Activated gamma-delta T cell (primary cell): ENCODE data around the gene MRPS6.
A peak's percentile ranks its signal among the peaks of the same experiment; 100 is the strongest.

Experiments
- DNase-seq: peaks from one replicate; lab custom pipeline; 2025; lab: John Stamatoyannopoulos, UW
- total RNA-seq, 2 donors: gene quantifications; one replicate each; lab custom pipeline; 2026; lab: John Stamatoyannopoulos, UW

The MRPS6 gene
- total RNA-seq, result 49.1 to 63.6 reads per million in 2 donors

DNA sequence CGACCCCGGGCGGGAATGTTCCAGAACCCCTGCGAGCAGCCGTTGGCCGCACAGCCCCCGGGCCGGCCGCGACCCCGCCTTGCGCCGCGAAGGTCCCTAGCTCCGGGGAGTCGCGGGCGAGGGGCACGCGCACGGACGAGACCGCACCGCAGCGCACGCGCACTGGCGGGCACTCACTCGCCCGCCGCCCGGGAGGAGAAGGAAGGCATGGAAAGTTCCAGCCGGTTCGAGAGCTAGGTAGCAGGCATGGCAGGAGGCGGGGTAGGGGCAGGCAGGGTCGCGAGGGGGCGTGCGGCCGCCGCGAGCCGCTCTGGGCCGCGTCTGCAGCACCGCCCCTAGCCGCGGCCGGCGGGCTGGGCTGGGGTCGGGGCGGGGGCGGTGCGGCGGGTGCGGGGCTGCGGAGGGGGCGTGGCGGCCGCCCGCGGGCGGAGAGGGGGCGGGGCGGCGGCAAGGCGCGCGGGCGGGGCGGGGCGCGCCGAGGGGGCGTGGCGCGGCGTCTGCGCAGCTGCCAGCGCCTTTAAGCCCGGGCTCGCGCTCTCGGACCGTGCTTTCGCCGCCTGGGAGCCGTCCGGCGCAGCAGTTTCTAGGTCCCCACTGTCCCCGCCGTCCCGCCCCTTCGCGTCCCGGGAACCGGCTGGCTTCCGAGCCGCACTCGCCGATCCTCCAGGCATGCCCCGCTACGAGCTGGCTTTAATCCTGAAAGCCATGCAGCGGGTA is at the start of gene MRPS6, which contains the start of gene SLC5A3:
Gene MRPS6 (plus strand): TSS at position 547 of the 717 bp plus-strand sequence. CDS start 123 bp downstream, at position 670.
Gene SLC5A3 (plus strand): TSS at position 547 of the 717 bp plus-strand sequence. CDS start 21,621 bp downstream, outside the sequence.
- DNase-seq, result peak; percentile 68

DNA sequence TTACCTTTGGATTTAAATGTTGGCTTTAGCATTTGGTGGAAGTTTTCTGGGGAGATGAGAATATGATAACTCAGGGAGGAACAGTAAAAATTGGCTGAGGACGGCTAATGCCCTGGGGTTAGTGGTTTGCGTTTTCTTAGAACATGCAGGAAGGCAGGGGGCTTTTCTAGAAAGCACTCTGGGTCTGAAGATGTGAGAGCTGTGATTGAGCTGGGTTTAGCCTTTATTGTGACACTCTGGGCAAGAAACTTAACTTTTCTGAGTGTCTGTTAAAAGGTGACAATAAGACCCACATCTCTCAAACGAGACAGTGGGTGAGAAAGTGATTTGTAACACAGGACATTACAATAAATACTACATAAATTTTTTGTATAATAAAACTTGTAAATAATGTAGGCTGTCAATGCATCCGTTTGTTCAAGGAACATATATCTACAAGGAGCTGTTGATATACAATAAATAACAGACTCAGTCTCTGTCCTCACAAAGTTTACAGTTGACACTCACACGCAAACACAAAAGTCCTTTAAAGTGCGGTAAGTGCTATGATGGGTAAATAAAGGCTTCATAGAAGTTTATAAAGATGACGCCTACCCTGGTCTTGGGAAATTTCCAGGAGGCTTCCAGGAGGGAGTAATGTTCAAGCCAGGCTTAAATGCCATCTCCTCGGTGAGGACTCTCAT is 49.5 kb upstream of the MRPS6 start:
- no peak for DNase-seq

DNA sequence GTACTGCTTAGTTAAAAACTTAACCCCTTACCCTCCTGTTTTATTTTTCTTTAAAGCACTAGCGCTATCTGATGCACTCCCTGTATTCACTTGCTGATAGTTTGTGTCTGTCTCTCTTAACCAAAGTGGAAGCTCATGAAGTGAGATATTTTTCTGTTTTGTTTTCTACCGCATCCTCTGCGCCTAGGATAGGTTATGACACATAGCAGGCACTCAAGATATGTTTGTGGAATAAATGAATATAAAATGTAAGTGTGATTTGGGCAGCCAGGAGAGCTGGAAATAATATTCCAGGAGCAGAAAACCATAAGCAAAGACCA is 49.0 kb upstream of the MRPS6 start:
- no peak for DNase-seq

DNA sequence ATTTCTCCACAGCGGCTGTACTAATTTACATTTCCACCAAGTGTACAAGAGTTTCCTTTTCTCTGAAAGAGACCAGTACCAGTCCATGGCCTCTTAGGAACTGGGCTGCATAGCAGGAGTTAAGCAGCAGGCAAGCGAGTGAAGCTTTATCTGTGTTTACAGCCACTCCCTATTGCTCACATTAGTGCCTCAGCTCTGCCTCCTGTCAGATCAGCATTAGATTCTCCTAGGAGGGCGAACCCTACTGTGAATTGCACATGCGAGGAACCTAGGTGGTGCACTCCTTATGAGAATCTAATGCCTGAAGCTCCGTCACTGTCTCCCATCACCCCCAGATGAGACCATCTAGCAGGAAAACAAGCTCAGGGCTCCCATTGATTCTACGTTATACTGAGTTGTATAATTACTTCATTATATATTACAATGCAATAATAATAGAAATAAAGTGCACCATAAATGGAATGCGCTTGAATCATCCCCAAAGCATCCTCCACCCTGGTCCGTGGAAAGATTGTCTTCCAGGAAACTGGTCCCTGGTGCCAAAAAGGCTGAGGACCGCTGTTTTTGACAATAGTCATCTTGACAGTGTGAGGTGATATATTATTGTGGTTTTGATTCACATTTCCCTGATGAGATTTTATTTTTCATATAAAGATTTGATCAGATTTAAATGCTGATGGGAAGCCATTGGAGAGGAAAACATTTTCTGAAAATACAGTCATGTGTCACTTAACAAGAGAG is 45.5 kb upstream of the MRPS6 start:
- DNase-seq, result no peak

DNA sequence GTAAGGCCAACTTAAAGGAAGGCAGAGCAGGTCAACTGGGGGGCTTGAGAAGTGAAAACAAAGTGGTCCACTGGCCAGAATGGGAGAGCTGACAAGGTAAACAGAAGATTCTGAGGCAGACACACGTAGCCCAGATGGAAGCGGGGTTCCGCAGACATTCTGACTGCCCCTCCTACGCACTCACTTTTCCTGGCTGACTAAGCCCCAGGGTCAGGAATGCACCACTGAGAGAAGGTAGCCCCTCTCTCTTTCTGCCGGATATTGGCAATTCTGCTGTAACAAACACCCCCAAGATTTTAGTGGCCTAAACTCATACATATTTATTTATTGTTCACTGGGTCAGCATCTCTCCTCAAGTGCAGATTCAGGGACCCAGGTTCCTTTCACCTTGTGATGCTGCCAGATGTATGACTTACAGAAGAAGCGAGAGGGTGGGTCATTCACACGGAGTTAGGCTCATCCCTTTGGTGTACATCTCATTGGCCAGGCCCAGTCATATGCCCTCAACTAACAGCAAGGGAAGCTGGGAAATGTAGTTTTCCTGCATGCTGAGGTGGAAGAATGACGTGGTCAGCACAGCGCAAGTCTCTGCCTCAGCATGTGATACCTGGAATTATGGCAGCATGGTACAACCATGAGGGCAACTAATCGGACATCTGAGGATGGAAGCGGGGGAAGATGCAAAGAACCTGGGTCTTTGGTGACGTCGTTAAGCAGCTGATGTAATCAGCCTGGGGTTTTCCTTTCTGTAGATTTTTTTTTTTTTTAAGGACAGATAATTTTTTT is 43.4 kb upstream of the MRPS6 start:
- DNase-seq, result no peak

DNA sequence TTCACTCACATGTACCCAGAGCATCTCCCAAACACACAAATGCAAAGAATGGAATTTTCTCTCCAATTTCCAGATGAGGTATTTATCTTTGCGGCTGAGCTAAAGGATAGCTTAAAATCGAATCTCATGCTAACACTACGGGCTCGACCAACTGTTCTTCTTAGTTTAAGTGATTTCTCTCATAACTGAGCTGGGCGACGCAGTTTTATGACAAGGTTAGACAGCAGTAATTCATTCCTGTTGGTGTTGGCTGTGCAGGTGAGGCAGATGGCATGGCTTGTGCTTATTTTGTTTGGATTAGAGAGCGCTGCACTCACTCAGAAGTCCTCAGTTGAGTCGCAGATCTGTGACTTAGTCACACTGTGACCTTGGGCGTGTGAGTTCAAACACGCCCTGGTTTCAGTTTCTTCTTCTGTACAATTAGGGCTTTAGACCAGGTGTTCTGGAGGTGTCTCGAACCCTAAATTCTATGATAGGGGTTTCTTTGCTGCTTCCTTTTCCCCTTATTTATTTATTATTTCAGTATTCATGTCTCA is 41.5 kb upstream of the MRPS6 start:
- DNase-seq, result no peak

DNA sequence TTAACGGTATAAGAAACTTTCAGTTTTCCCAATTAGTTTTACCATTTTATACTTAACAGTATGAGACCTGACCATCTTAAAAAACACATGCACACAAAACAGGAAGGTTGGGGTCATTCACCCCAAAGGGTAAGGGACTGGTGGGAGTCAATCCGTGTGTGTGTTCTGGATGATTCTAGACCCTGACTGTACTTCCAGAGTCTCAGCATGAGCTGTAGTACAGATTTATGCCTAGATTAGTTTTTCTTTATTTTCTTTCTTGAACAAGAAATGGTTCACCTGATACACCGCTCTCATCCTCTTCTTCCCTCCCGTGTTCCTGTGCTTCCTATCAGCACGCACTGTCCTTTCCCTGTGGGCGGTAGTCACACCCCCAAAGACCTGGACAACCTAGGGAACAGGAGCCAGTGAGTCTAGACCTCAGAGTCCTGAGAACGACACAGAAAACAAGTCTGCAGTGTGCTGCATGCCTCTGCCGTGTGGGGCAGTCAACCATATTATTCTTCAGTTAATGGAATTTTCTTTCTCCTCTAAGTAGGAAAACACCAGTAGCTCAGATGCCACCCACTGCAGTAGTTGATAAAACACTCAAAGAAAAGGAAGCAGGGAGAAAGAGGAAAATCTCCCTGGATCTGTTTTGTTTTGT is 38.9 kb upstream of the MRPS6 start:
- DNase-seq, result no peak

DNA sequence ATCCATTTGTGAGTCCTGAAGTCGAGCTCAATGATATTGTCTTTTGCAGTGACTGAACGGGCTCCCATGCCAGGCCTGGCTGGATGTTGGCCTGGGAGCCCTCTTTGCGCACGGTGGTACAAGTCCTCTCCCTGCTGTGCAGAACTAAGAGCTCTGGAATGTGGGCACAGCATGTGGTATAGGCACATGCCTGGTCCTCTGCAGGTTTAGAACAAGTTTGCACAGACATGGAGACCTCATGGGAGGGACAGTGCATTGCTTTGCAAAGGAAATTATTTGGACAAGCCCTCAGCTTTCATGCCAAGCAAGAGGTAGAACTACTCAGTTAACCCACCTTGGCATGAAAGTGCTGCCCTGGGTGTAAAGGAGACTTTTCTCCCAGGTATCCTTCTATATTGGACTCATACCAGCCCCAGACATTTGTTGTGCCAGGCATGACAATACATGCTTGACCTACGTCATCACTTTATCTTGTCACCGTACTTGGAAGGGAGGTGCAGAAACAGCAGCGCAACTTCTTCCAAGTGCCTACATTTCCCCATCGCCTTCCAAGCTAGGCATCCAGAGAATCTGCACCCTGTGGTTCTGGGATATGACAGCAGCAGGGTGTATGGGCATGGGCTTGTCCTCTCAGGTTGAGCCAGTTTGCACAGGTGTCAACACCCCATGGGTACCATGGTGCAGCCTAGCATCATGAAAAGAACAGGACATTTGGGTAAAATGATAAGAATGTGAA is 37.6 kb upstream of the MRPS6 start:
- DNase-seq, result no peak

DNA sequence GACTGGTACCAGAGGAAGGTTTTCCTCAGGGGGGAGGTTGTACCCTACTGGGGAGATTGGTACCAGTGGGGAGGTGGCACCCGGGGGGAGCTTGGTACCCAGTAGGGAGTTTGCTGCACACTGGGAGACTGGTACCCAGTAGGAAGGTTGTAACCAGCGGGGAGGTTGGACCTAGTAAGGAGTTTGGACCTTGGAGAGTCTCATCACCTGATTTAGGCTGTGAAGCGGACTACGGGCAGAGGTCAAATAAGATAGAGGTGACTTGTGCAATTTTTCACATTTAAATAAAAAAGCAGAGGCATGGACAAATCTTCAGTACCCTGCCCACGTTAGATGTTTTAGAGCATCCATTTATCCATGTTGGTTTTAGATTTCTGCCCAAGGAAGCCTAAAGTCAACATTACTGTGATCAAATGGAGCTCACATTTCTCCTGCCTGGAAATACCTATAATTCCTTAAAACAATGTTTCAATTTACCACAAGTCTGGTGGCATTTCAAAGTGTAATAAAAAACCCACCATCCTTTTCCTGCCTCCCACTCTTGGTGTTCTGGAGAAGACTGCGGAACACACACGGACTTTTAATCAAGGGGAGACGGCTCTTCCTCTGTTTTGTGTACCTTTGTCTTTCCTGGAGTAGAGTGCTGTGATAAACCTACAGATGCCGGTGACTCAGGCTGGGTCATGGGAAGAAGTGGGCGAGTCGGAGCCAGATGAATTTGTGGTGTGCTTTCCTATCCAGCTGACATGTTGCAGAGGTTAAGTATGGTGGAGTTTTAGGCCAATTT is 36.2 kb upstream of the MRPS6 start:
- DNase-seq, result no peak

DNA sequence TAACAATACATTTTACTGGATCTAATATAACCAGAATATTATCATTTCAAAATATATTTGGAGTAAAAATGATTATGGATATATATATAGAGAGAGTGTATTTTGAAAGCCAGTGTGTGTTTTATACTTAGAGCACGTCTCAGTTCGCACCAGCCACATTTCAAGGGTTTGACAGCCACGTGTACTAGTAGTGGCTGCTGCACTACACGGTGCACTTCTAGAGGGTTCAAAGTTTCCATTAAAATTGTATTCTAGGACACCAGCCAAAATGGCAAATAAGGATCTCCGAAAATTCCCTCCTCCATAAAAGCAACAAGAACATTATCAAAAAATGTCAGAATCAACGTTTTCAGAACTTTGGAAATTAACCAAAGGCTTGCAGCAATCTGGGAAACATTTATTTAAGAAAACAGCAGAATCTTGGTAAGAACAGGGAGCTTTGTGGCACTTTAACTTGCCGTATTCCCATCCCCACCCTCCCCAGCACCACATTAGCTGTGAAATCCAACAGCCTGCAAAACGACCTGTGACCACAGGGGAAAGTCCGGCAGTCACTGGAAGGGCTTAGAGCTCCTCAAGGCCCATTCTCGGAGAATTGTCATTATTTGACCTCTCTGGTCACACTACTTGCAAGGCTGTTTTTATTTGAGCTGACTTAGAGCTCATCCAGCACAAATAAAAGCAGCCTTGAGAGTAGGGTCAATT is 33.5 kb upstream of the MRPS6 start:
- DNase-seq, result no peak

DNA sequence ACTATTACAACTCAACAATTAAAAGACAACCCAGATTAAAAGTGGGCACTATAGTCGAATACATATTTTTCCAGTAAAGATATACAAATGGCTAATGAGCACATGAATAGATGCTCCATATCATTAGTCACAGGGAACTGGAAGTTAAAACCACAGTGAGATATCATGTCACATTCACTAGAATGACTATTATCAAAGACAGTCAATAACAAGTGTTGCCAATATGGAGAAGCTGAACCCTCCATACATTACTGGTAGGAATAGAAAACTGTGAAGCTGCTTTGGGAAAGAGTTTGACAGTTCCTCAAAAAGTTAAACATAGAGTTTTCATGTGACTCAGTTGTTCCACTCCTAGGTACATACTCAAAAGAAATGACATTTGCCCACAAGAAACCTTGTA is 30.6 kb upstream of the MRPS6 start:
- no peak for DNase-seq

DNA sequence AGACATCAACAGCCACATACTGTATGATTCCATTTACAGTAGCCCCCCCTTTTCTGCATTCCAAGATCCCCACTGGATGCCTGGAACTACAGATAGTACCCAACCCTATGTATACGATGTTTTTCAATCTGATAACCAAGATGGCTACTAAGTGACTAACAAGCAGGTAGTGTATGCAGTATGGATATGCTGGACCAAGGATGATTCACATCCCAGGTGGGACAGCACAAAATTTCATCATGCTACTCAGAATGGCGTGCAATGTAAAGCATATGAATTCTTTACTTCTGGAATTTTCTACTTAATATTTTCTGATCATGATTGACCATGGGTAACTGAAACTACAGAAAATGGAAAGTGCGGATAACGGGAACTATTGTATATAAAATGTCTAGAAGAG is 30.0 kb upstream of the MRPS6 start:
- no peak for DNase-seq

DNA sequence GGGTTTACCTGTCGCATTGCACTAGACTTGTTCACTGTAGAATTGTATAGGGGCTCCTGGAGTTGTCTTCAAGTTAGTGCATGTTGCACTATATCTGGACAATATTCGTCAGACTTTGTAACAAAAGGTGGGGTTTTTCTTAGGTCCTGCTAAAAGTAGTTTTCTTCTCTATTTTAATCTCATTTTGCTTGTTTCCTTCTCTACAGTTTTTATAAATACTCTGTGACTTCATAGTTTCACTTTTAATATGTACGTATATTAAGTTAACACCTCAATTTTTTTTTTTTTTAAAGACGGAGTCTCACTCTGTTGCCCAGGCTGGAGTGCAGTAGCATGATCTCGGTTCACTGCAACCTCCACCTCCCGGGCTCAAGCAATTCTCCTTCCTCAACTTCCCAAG is 26.5 kb upstream of the MRPS6 start:
- no peak for DNase-seq

DNA sequence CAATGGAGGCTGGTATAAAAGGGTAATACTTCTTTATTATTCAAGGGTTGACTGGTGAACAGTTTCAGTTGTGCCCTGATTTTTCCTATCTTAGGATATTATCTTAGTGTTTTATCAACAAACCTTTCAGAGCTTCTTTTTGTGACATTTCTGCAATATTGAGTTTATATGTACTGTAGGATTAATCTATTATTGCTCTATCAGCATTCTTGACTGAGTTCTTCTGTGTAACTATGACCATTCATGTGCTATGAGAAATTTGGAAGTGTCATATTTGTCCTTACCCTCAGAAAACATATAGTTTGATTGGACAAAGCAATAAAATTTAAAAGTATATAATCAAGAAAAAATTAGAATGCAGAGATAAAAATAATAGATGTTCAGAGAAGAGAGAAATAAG is 25.5 kb upstream of the MRPS6 start:
- DNase-seq, result no peak

DNA sequence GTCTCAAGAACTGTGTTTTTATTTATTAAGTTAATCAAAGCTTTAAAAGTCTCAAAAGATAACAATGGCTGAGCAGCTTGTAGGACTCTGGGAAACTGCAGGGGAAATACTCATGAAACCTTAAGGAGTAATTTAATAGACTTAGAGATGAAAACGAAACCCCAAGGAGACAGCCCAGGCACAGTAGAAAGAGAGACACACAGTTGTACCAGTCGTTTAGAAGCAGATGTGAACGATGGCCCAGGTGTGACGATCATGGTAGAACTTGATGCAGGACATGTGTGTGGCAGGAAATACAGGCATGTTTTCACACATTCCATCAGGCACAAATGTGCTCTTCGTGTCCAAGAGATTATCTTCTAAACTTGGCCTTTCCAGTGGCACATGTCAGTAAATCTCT is 21.2 kb upstream of the MRPS6 start:
- no peak for DNase-seq

DNA sequence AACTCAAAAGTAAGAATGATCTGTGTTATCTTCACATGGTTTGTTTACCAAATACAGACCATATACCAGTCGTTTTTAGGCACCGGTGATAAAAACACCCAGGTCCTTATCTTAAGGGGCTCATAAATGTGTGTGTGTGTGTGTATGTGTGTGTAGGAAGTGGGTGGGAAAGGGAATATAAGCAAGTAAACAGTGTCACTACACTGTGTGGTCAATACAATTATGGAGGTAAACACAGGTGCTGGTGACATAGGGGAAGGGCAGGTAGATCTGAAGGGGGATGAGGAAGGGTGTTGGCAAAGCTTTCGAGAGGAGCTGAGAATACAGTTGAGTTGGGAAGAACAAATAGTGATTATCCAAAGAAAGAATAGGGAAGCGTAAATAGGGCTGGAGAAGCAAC is 19.1 kb upstream of the MRPS6 start:
- no peak for DNase-seq

DNA sequence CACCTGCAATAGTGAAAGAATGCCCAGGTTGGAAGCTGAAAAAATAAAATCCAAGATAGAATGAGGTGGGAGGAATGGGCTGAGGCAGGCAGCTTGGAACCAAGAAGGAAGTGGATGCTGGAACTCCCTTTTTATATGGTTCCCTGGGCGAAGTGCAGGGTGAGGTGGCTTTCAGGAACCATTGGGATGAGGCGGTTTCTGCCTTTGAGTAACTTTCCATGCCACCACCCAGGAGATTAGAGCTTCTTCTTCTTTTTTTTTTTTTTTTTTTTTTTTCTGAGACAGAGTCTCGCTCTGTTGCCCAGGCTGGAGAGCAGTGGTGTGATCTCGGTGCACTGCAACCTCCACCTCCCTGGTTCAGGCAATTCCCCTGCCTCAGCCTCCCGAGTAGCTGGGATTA is 17.8 kb upstream of the MRPS6 start:
- no peak for DNase-seq

DNA sequence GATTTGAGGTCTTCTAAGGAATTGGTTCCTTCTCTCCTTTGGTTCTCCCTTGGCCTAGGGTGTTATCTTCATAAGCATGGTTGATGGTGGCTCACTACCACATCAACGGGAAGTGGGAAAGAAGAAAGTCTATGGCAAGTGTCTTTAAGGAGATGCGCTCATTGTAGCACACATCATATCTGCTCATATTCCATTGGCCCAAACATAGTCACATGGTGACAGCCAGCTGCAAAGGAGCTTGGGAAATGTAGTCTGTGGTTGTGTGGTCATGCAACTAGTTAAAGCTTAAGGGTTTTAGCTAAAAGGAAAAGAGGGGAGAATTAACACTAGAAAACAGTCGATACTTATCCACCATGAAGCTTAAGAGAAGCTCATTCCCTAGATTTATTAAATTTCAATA is 11.4 kb upstream of the MRPS6 start:
- no peak for DNase-seq

DNA sequence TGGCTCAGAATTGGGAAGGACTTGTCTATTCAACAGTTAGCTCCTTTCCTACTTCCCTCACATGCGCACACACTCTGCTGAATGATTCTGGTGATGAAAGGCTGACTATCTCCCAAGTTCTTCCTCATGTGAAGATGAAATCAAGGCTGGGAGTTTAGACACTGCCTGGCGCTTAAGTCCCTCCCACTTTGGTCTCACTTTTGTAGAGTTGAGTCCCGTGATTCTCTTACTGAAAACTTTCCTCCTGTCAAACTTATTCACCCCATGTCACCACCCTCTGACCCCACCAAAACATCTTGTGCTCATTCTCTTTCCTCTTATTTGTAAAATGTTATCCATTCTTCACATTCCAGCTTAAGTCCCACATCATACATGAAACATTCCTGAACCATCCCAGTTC is 8.4 kb upstream of the MRPS6 start:
- no peak for DNase-seq
